ENCODE measurements around the gene HERC2.

DNA sequence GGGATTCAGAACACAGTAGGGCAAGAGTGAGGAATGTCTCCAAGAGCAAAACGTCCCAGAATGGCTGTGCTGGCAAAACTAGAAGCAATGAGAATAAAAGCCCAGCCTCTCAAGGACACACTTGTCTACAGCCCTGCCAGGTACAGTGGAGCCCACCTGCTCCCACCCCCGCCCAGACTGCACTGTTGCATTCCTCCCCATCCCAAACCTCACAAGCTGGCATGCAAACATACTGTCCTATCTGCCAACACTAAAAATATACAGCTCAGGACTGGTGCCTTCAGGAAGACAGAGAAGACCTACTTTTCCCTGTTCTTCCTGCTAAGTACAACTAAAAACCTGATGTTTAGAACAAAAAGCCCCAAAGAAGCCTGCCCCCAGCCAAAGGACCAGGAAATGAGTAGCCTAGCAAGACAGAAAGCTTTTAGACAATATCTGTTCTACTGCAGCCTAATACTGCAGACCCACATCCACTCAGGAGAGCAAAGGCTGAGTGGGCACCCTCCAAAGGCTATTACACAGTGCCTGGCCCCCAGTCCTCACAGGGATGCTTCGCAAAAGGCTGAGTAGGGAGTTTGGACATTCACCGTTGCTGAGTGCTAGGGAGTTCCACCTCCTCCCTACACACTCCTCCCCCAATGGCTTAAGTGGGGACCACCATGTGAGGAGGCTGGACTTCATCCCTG, 236.3 kb downstream of the HERC2 start:
- TF ChIP-seq, protein P1, sequence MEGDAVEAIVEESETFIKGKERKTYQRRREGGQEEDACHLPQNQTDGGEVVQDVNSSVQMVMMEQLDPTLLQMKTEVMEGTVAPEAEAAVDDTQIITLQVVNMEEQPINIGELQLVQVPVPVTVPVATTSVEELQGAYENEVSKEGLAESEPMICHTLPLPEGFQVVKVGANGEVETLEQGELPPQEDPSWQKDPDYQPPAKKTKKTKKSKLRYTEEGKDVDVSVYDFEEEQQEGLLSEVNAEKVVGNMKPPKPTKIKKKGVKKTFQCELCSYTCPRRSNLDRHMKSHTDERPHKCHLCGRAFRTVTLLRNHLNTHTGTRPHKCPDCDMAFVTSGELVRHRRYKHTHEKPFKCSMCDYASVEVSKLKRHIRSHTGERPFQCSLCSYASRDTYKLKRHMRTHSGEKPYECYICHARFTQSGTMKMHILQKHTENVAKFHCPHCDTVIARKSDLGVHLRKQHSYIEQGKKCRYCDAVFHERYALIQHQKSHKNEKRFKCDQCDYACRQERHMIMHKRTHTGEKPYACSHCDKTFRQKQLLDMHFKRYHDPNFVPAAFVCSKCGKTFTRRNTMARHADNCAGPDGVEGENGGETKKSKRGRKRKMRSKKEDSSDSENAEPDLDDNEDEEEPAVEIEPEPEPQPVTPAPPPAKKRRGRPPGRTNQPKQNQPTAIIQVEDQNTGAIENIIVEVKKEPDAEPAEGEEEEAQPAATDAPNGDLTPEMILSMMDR (IDR thresholded peaks at IDR 0.05), result no peak
- no peak for TF ChIP-seq ZFX (IDR thresholded peaks at IDR 0.05; ENCODE audit: borderline replicate concordance)
